Uterus (tissue), 4 donors: ENCODE results near the gene GREB1L. TPM values are rescaled to one million over a fixed set of nuclear protein-coding genes. Genes with fewer than 3 reads are reported as not detected.
A peak's percentile ranks its signal among the peaks of the same experiment; 100 is the strongest.

Experiments used
- DNase-seq, 2 donors: peaks; one replicate each; pipeline ENCODE4 v3.0.0-alpha.2; 2019 to 2020
- H3K27ac ChIP-seq, 2 donors: fragments of 200-600 bp; sonication (generic); 1 replicate in 1 of 2; 2 replicates in 1 of 2; pipeline ENCODE4 v1.5.1; 2016 to 2018
- H3K27me3 ChIP-seq, 2 donors: fragments of 200-600 bp; sonication (generic); one replicate each; pipeline ENCODE4 v1.5.1; 2018 to 2019; ENCODE audit warnings: control low read depth in 1 of 2
- H3K36me3 ChIP-seq, 2 donors: fragments of 200-600 bp; sonication (generic); one replicate each; pipeline ENCODE4 v1.5.1; 2019; ENCODE audit warnings: control low read depth in 1 of 2
- H3K4me1 ChIP-seq, 2 donors: fragments of 200-600 bp; sonication (generic); one replicate each; pipeline ENCODE4 v1.5.1; 2018 to 2019; ENCODE audit warnings: control low read depth in 1 of 2
- H3K4me3 ChIP-seq, 2 donors: fragments of 200-600 bp; sonication (generic); 1 replicate in 1 of 2; 2 replicates in 1 of 2; pipeline ENCODE4 v1.5.1; 2018 to 2019; ENCODE audit warnings: mild to moderate bottlenecking in 1 of 2
- H3K9me3 ChIP-seq, 2 donors: fragments of 200-600 bp; sonication (generic); one replicate each; pipeline ENCODE4 v1.5.1; 2019; ENCODE audit warnings: control low read depth in 1 of 2
- POLR2A ChIP-seq, 2 donors: fragments of 450-650 bp; IDR thresholded peaks; one replicate each; pipeline ENCODE4 v1.6.1; 2016; ENCODE audit warnings: antibody characterized with exemption in 2 of 2, mild to moderate bottlenecking in 1 of 2, moderate library complexity in 1 of 2
- intact Hi-C: fragments of 100-400 bp; cut with DNase I; formaldehyde crosslinking; loops from one replicate; pipeline ENCODE4 v1.15.1; 2023; ENCODE audit warnings: low total_unique reads
- small RNA-seq: library from RNA; depleted of rRNA; stranded (forward); fragments of <200 nt; gene quantifications from one replicate; pipeline ENCODE3, GENCODE V24; 2016
- total RNA-seq, 4 donors: library from RNA; depleted of rRNA in 3 of 4; stranded (reverse); fragments of >200 nt in 3 of 4; gene quantifications; one replicate each; pipeline versions ENCODE4 v1.1.0 to v1.2.4, GENCODE V29; 2014 to 2023
- TF ChIP-seq, protein P1 (sequence below), 4 experiments: fragments of 200-600 bp in 2 of 4; fragments of 450-650 bp in 2 of 4; sonication (generic) in 2 of 4; IDR thresholded peaks; one replicate each; pipeline ENCODE4 v1.5.1; 2016 to 2019; ENCODE audit warnings: antibody characterized with exemption in 4 of 4, mild to moderate bottlenecking in 2 of 4, moderate library complexity in 1 of 4
- donor health status: DM: yes; HTN: yes; CAD: no.

GREB1L gene
- total RNA-seq, 4 donors from 2014 or later, result 4.1 to 15.3 (median 9.2) TPM

DNA sequence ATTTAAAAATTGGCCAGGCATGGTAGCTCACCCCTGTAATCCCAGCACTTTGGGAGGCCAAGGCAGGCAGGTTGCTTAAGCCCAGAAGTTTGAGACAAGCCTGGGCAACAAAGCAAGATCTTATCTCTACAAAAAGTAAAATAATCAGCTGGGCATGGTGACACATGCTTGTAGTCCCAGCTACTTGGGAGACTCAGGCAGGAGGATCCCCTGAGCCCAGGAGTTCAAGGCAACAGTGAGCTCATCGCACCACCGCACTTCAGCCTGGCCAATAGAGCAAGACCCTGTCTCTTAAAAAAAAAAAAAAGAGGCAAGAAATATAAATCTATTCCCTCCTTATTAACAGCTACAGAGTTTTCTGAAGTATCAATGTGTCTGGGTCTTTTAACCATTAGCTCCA, 306.6 kb downstream of the GREB1L start:
- Histone ChIP-seq H3K4me3 (no peak overlapping the region), H3K27ac (no peak overlapping the region), H3K36me3 (no peaks in the 10 kb centered on the region), H3K27me3 (no peaks in the 10 kb centered on the region), H3K9me3 (no peaks in the 10 kb centered on the region), H3K4me1 (no peaks in the 10 kb centered on the region)
- no peak for TF ChIP-seq POLR2A (IDR thresholded peaks at IDR 0.05)
- TF ChIP-seq, protein P1, sequence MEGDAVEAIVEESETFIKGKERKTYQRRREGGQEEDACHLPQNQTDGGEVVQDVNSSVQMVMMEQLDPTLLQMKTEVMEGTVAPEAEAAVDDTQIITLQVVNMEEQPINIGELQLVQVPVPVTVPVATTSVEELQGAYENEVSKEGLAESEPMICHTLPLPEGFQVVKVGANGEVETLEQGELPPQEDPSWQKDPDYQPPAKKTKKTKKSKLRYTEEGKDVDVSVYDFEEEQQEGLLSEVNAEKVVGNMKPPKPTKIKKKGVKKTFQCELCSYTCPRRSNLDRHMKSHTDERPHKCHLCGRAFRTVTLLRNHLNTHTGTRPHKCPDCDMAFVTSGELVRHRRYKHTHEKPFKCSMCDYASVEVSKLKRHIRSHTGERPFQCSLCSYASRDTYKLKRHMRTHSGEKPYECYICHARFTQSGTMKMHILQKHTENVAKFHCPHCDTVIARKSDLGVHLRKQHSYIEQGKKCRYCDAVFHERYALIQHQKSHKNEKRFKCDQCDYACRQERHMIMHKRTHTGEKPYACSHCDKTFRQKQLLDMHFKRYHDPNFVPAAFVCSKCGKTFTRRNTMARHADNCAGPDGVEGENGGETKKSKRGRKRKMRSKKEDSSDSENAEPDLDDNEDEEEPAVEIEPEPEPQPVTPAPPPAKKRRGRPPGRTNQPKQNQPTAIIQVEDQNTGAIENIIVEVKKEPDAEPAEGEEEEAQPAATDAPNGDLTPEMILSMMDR (IDR thresholded peaks at IDR 0.05), result no peak
- intact Hi-C loops, result no loop called here
- no peak for DNase-seq

DNA sequence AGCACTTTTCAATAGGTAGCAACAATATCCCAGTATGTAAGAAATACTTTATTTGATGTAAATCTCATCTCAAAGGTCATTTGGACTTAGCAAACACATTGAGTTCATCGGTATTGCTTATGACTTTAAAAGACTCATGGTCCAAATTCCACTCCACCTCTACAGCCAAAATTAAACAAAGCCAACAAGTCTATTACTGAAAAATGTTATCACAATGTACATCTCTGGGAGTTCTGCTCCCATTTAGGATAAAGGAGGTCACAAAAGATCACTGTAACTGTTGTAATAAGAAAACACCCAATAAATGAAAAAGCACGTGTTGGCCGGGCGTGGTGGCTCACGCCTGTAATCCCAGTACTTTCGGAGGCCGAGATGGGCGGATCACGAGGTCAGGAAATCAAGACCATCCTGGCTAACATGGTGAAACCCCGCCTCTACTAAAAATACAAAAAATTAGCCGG, 308.5 kb downstream of the GREB1L start:
- no peaks in the 10 kb centered on the region for H3K4me1 ChIP-seq
- no peak overlapping the region for H3K4me3 ChIP-seq
- H3K27ac ChIP-seq, result no peak overlapping the region
- intact Hi-C loops, result no loop called here
- H3K36me3 ChIP-seq, result no peaks in the 10 kb centered on the region
- H3K9me3 ChIP-seq, result no peaks in the 10 kb centered on the region
- no peak for TF ChIP-seq POLR2A (IDR thresholded peaks at IDR 0.05)
- TF ChIP-seq, protein P1 (IDR thresholded peaks at IDR 0.05), result no peak
- DNase-seq, result no peak
- H3K27me3 ChIP-seq, result no peaks in the 10 kb centered on the region

DNA sequence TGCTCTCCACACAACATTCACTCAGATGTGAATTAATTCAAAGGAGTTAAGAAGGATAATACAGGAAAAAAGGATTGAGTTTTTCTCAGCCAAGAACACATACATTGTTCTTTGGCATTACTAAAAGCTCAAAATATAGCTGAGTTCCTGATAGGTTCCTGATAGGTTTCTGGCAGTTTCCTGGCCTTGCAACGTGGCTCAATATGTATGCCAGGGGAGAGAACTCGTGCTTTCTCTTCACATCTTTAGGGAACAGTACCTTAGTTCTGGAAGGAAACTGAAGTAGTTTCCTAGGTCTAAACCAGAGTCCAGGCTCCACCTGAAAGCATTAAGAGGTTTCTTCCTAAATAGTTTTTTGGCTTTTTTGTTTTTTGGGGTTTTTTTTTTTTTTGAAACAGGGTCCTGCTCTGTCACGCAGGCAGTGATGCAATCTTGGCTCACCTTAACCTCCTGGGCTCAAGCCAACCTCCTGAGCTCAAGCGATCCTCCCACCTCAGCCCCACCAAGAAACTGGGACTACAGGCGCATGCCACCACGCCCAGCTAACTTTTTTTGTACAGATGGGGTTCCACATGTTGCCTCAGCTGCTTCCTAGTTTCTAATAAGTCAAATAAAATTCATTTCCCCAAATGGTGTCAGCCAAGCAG, 315.7 kb downstream of the GREB1L start:
- intact Hi-C loops, result no loop called here
- DNase-seq, result peak; percentile 23 to 40
- no peak for TF ChIP-seq POLR2A (IDR thresholded peaks at IDR 0.05)
- TF ChIP-seq, protein P1 (IDR thresholded peaks at IDR 0.05), result no peak
- H3K4me1 ChIP-seq, result no peaks in the 10 kb centered on the region
- H3K9me3 ChIP-seq, result no peaks in the 10 kb centered on the region
- no peaks in the 10 kb centered on the region for H3K36me3 ChIP-seq
- H3K27me3 ChIP-seq, result no peaks in the 10 kb centered on the region
- H3K27ac ChIP-seq, result no peak overlapping the region
- H3K4me3 ChIP-seq, result no peak overlapping the region

DNA sequence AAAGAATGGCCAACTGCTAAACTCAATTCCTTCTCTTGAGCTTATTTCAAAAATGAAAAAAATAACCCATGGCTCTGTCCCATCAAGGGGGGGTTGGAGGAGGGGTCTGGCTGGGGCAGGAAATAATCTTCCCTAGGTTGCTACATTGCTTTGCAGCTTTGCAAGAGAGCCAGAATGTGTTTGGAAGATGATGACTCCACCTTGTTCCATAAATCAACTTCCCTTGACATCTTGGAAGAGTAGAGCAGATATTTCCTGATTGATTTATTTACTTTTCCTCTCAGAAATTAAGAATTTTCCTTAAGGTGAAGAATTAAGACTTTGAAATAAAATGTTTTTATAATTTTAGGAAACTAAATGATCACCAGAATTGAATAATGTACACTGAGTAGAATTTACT, 317.2 kb downstream of the GREB1L start:
- TF ChIP-seq, protein P1 (IDR thresholded peaks at IDR 0.05), result no peak
- TF ChIP-seq POLR2A (IDR thresholded peaks at IDR 0.05), result no peak
- no peak overlapping the region for H3K27ac ChIP-seq
- no peaks in the 10 kb centered on the region for H3K27me3 ChIP-seq
- H3K36me3 ChIP-seq, result no peaks in the 10 kb centered on the region
- H3K9me3 ChIP-seq, result no peaks in the 10 kb centered on the region
- H3K4me3 ChIP-seq, result no peak overlapping the region
- DNase-seq, result no peak
- no peaks in the 10 kb centered on the region for H3K4me1 ChIP-seq
- intact Hi-C loops, result no loop called here

DNA sequence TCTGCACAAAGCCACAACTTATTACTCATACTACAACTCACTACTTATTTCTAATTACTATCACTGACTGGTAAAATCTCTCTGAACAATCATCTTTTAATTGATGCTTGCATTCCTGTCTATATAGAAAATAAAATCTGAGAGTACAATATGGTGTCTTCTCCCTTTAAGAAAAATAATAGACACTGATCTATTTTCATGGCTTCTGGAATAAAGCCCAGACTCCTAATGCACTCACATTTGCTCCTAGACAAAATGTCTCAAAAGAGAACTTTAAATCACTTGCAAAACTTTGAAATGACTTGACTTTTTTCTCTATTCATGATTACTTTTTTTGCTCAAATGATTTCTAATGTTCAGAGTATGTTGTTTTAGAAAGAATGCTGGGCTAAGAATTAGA, 329.7 kb downstream of the GREB1L start:
- no peaks in the 10 kb centered on the region for H3K9me3 ChIP-seq
- TF ChIP-seq POLR2A (IDR thresholded peaks at IDR 0.05), result no peak
- TF ChIP-seq, protein P1 (IDR thresholded peaks at IDR 0.05), result no peak
- H3K4me1 ChIP-seq, result no peaks in the 10 kb centered on the region
- no peaks in the 10 kb centered on the region for H3K27me3 ChIP-seq
- intact Hi-C loops, result no loop called here
- H3K36me3 ChIP-seq, result no peaks in the 10 kb centered on the region
- H3K4me3 ChIP-seq, result no peak overlapping the region
- DNase-seq, result no peak
- H3K27ac ChIP-seq, result no peak overlapping the region

Small RNA genes within 50 kb of the gene (small RNA-seq; reads per million reads assigned to genes)
- gene RF00603, result not detected

Other genes starting within 250 kb of the GREB1L start
- 10 to 100 TPM; 25.6 to 93.8 (median 52.7) TPM for gene ROCK1, start 130.4 kb upstream of the GREB1L start, total RNA-seq